NCI-H748 (cell line): Measurements from ENCODE around the gene ITPRIPL1.
"Not testable (repeated sequence)": the region's sequence is repeated elsewhere in the genome, so short reads cannot be mapped to it uniquely, and the experiment has no call there.

Experiments used
- DNase-seq: peaks from one replicate; lab custom pipeline; 2025; ENCODE audit not compliant: unreplicated experiment; lab: John Stamatoyannopoulos, UW

ITPRIPL1 gene, protein sequence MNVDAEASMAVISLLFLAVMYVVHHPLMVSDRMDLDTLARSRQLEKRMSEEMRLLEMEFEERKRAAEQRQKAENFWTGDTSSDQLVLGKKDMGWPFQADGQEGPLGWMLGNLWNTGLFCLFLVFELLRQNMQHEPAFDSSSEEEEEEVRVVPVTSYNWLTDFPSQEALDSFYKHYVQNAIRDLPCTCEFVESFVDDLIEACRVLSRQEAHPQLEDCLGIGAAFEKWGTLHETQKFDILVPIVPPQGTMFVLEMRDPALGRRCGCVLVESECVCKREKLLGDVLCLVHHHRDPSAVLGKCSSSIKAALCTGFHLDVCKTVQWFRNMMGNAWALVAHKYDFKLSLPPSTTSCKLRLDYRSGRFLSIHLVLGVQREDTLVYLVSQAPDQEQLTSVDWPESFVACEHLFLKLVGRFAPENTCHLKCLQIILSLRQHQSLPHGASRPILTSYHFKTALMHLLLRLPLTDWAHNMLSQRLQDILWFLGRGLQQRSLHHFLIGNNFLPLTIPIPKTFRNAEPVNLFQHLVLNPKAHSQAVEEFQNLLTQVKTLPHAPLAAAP

DNA sequence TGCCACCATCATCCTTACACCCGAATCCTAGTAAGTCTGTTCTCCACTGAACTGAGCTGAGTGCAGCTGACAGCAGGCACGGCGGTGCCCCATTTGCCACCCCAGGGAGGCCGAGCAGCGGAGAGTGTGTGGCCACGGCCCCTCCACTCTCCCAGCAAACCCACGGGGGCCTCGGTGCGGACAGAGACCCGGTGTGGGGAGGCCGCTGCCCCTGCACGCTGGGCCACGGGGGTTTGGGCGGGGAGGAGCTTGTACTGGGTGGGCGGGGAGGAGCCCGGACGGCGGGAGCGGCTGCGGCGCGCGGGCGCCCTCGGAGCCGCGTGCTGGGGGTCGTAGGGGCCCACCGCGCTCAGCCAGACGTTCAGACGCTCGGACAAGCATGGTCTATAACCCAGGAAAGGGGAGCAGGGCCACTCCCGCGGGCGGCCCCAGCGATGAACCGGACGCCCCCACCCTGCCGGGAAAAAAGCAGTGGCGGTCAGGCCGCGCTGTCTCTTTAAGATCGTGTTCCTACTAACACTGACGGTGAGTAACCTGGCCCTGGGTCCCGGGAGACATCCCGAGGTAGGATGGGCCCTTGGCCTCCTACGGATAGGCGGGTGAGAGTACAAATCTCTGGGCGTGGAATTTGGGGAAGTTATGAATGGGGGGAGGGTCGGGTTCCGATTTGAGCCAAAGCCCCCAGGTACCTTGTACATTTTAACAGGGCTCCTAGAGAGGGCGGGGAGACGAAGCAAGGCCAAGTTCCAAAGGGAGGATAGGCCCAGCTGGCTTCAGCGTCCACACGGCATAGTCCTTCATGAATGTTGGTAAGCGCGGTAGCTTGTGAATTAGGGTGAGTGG lies at the start of gene ITPRIPL1:
Gene ITPRIPL1, plus strand, starts transcription at position 277 of the 843 bp plus-strand sequence. Its CDS starts 523 bp downstream, at position 800.
- DNase-seq, result peak; percentile 43

DNA sequence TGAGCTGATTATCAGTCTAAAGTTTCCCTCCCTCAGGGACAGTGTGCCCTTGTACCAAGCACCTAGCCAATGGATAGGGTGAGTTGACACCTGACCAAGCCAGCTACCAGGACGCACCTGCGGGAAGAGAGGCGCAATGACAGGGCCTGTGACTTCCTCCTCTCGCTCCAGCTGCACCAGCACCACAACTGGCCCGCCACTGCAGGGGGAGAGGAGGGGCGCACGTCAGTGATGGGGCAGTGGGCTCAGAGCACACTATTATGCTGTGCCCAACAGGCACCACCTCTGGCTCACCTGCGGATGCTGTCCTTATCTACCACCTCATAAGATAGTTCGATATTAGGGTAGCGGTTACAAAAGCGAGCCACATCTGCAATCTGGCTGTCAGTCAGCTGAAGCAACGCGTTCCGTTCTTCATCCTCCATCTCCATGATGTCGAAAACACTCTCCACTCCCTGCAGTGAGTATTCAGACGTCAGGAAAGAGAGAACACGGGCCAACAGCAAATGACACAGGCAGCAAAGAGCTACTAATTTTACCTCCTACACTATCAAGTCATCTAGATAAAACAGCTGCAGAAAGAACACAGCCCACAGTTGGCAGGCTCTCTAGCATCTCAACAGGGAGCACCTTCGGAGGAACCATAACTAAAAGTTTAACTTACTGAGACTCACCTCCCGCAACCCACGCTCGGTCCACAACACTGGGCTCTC lies 48.2 kb upstream of the ITPRIPL1 start:
- DNase-seq, result no peak

DNA sequence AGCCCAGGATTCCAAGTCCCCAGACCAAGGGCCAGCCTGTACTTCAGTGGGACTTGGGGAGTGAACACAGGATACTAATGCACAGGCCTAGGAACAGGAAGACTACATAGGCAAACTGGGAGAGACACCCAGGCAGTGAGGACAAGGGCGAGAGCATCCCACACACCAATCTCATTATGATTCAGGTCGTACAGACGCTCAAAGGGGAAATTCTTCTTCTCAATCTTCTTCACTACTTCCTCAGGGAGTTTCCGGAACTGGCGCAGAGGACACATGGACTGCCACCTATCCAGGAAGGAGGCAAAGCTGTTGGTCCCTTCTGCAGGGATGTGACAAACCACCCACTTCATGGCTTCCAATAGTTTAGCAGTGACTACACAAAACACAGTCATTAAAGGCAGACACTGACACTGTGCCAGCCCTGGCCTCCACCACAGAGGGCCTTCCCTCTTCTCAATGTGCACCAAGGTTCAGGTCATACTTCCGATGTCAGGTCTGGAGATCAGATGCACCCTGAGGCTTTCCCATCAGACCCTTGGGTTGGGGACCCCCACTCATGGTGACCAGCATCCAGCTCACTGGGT lies 37.8 kb upstream of the ITPRIPL1 start:
- DNase-seq, result no peak

DNA sequence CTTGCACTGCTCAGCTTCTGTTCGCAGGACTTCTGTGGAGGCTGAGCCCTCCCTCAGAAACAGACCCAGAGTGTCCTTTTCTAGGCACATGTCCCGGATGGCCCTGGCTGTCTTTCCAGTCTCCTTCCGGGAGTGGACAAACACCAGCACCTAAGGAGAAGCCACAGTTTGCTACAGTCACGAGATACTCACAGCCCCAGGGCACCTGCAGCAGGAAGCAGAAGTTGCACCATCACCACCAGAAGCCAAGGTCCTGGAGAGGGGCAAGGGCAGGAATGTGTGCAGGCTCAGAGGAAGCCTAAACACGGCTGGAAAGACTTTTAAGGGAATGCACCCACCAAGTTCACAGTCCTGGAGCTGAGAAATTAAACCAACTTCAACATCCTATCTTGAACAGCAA lies 33.4 kb upstream of the ITPRIPL1 start:
- no peak for DNase-seq

DNA sequence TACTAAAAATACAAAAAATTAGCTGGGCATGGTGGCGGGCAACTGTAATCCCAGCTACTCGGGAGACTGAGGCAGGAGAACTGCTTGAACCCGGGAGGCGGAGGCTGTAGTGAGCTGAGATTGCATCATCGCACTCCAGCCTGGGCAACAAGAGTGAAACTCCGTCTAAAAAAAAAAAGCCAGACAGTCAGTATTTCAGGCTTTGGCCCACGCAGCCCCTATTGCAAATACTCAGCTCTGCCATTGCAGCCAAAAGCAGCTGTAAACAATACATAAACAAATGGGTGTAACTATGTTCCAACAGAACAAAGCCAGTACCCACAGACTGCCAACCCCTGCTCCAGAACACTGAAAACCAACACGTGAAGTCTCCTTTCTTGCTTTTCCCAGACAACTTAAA lies 30.8 kb upstream of the ITPRIPL1 start:
- DNase-seq, result not testable (repeated sequence)

DNA sequence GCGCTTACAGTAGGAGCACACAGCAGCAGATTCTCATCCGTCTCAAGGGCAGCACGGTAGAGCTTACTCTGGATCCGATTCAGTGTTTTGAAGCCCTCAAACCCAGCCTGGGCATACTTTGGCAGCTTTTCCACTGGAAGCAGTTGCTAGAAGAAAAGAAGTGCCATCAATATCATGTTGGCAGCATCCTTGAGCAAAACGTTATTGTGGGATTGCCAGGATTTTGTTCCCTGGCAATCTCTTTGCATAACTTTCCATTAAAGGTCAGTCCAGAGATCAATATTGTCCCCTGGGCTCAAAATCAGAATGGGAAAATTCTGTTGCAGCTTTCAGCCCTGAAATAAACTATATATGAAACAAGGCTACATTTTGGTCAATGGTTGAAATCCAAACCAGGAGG lies 28.2 kb upstream of the ITPRIPL1 start:
- no peak for DNase-seq

DNA sequence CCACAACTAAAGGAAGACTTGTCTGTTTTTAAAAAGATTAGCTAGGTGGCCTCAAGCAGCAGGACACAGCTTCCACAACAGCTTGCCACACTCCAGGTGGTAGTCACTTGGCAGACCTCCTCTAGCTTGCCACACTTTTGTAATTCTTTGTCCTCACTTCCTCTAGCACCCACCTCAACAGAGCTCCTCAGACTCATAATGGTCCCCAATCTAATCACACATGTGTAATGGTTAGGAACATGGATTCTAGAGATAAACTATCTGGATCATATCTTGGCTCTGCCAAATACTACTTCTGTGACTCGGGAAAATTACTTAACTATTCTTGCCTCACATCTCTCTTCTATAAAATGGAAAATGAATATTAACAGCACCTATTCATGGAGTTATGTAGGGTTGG lies 23.3 kb upstream of the ITPRIPL1 start:
- no peak for DNase-seq

DNA sequence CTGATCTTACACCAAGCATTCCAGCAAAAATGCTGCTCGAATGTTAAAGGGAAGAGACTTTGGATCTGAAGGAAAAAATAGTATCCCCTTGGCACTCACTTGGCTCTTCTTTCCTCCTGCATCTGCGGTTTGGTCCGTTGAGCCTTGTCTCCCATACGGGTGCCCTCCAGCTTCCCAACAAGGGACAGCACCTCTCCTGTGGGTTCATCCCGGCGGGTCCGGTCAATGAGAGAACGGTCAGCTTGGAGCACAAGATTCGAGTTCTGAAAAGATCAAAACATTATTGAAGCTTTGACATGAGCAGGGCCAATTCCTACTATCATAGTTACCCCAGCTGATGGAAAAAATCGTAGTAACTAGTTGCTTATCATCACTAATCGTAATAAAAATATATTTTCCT lies 20.5 kb upstream of the ITPRIPL1 start:
- DNase-seq, result no peak

DNA sequence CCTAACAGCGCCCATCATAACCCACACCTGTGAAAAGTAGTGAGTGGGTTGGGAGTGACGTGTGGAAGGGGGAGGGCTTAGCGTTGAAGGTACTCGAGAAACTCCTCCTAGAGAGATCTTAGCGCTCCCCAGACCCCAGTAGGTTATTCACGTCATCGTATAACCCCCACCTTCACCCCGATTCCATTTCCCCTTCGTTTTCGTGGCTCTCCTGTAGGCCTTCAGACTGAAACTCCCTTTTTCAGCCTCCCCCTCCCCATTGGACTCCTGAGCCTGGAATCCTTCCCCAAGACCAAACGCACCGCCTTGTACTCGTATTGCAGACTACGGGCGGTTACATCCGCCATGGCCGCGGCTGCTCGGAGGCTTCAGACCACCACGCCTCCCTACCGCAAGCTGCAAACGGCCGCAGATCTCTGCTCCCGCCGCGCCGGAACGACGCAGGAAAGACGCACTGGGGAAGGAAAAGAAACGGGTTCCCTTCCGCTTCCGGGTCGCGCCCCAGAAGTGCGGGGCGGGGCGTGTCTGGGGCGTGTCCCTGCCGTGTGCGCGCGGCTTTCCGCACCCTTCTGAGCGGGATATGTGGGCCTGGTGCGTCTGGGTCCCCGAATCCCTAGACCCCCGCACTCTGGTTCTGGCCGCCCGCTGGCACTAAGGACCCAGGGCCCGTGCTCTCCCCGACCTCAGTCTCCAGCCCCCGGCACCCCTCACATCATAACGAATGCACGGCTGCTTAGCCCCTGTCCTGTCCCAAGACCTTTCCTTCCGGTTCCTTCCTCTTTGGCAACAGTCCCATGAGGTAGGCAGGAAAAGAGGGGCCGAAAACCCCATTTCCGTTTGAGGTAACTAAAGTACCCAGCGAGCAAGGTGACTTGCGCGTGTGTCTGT lies 19.8 kb upstream of the ITPRIPL1 start, which contains the start of gene SNRNP200:
Gene SNRNP200, minus strand, starts transcription at position 456 of the 888 bp plus-strand sequence. Its CDS starts 109 bp downstream, at position 347.
- peak; percentile 86 for DNase-seq

DNA sequence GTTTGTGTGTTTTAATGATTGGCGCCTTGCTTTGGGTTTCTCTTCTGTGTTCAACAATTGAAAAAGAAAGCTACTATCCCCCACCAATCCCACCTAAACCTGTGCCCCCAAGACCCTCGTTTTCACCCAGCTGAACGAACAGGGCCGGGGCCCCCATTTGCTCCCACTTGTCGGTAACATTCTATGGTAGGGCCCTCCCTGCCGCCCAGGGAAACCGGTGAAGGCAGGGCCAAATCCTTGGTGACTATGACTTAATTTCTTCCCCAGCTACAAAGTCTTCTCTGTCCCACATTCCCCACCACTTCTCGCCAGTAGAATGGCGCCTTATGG lies 19.2 kb upstream of the ITPRIPL1 start:
- no peak for DNase-seq

DNA sequence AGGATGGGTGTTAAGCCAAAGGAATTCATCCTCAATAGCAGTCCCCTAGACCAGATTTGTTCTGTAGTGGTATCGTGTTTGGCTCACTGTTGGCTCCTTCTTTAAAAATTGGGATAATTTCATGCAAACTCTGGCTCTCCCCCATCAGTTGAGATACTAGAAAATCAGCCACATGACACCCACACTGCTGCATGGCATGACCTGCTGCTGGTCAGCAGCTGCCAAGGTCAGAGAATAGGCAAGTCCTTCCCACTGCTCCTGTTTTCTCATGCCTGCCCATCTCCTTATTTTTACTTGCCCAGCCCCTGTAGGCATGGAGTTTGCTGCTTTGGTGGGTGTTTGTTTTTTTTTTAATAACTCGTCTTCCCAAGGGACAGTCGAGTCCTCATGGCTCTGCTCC lies 18.7 kb upstream of the ITPRIPL1 start:
- no peak for DNase-seq

DNA sequence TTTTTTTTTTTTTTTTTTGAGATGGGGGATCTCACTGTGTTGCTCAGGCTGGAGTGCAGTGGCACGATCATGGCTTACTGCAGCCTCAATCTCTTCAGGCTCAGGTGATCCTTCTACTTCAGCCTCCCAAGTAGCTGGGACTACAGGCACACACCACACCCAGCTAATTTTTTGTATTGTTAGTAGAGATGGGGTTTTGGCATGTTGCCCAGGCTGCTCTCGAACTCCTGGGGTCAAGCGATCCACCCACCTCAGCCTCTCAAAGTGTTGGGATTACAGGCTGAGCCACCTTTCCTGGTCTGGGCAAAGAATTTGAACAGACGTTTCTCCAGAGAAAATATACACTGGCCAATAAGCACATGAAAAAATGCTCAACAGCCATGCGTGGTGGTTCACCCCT lies 16.9 kb upstream of the ITPRIPL1 start:
- peak; percentile 77 for DNase-seq

DNA sequence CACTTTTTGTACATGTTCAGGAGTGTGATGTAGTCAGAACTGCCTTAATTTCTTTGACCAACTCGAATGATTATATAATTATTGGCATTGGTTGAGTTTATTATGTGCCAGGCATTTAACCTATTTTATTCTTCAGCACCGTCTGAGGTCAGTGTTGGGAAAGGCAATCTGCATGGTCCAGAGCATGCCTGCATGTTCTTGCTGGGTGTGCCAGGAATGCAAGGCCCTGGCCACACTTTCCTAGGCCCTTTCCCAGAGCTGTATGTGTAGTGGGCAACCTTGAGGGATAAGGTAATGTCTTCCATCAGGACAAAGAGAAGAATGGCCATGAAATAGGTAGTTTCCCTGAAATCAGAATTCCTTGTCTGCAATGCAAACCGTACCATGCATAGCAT lies 10.1 kb upstream of the ITPRIPL1 start:
- DNase-seq, result no peak

DNA sequence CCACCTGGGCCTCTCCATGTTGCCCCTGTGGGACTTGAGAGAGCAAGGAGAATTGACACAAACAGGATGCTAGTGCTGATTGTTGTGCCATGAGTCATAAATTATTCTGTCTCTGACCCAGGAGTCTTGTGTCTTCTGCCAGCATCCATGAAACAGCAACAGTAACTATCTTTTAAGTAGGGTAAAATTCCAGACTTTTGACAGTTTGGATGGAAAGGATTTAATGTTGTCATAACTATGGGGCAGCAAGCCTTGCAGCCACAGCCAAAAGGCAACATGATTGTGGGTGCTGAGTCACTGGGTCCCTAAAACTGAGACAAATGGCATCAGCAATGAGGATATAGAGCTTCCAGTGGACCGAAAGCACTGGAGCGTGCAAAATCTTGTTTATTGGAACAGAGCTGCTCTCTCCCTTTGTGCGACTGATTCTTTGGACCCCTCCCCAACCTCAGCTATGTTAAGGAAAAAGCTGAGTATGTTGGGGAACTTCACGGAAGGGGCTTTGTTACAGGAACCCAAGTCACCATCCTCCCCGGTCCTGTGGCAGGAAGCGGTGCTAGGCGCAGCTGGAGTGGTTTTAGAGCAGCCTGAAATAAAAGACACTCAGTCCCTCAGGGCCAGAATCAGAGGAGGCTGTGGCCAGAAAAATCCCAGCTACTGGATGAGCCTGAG lies 9.6 kb upstream of the ITPRIPL1 start:
- DNase-seq, result no peak

DNA sequence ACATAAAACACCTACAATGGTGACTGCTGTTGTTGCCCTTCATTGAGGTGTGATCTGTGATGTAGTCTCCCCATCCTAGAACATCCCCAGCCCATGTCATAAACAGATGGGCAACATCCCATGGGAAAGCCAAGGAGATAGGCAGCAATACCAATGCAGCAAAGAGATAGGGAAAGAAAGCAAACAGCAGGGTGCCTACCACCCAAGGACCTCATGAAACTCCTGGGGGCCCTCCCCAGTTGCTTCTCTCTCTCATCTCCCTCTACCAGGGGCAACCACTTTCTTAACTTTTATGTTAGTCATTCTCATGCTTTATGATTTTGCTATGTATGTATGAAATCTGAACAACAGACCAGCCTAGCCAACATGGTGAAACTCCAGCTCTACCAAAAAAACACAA lies 8.1 kb upstream of the ITPRIPL1 start:
- no peak for DNase-seq

DNA sequence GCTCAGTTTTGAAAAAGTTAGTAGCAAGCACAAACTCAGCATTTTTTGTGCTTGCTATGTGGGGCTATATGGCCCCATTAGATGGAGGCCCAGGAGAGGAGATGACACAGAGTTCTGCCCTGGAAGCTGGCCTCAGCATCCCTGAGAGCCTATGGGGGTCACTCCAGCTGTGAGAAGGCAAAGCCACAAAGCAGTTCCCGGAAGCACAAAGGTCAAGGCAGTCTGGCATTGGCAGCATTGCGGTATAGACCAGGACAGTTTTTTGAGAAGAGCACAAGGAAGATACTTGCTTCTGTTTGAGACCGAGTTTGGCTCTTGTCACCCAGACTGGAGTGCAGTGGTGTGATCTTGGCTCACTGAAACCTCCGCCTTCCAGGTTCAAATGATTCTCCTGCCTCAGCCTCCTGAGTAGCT lies 7.5 kb upstream of the ITPRIPL1 start:
- no peak for DNase-seq

DNA sequence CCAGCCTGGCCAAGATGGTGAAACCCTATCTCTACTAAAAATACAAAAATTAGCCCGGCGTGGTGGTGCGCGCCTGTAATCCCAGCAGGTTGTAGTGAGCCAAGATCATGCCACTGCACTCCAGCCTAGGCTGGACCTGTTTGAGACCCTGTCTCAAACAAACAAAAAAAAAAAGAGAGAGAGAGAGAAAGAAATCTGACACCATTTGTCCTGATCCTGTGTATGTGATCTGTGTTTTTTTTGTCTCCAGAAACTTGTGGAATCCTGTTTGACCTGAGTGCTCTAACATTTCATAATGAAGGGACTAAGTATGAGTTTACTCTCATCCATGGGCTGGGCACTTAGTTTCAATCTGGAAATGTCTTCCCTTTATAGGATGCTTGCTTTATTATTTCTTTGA lies 6.4 kb upstream of the ITPRIPL1 start:
- no peak for DNase-seq

DNA sequence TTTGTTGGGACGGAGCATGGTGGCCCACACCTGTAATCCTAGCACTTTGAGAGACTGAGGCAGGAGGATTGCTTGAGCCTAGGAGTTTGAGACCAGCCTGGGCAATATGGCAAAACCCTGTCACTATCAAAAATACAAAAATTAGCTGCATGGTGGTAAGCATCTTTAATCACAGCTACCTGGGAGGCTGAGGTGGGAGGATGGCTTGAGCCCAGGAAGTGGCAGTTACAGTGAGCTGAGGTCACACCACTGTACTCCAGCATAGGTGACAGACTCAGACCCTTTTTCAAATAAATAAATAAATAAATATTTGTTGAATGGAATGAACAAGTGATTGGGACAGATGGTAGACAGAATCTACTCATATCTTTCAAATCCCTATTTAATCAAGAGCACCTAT lies 5.7 kb upstream of the ITPRIPL1 start:
- DNase-seq, result no peak

DNA sequence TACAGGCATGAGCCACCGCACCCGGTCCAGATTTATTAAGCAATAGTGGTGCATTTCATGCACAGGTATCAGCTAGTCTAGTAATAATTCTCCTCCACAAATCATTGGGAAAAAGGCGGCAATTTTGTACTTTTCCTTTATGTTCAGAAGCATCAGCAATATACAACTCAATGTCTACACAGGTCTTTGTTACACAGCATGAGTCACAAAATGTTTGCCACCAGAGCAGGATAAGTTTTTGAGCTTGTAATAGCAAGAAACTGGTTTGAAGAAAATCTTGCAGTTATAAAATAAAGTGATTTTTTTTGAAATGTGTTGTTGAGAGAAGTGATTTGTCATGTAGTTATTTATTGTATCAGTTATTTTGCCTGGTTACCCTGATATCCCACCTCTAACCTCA lies 4.8 kb upstream of the ITPRIPL1 start:
- DNase-seq, result no peak
